Dermis microvascular lymphatic vessel endothelial cell (primary cell): ENCODE measurements around the gene SYNGR1. TPM values are rescaled to one million over a fixed set of nuclear protein-coding genes. Genes with fewer than 3 reads are reported as not detected.
A peak's percentile ranks its signal among the peaks of the same experiment; 100 is the strongest.
"Not testable (repeated sequence)": the region's sequence is repeated elsewhere in the genome, so short reads cannot be mapped to it uniquely, and the experiment has no call there.

Experiments
- DNase-seq, 2 donors: peaks; one replicate each; pipeline versions ENCODE4 v3.0.0 to v3.0.0-alpha.2; 2010; ENCODE audit warnings: low read depth in 2 of 2
- total RNA-seq: library from RNA; depleted of rRNA; stranded (reverse); fragments of >200 nt; gene quantifications from 2 replicates; pipeline ENCODE4 v1.2.1, GENCODE V29; 2014

Gene SYNGR1
- total RNA-seq, 1 donor from 2014 or later = 0.39 TPM

- peak; percentile 89 to 95 for DNase-seq
These were observed 33.2 kb upstream of the SYNGR1 start for GRCh38 chr22:39316440-39317083.

GRCh38 chr22:39317084-39317774, 32.6 kb upstream of the SYNGR1 start:
- no peak for DNase-seq

- peak in 1 of 2 donors; percentile 56 for DNase-seq
These were observed 31.9 kb upstream of the SYNGR1 start for GRCh38 chr22:39317775-39318506.

- peak in 1 of 2 donors; percentile 21 for DNase-seq
These were observed 31.1 kb upstream of the SYNGR1 start for GRCh38 chr22:39318507-39319283.

- DNase-seq = peak; percentile 99 to 100
These were observed 30.3 kb upstream of the SYNGR1 start, which contains the start of gene RPL3 for GRCh38 chr22:39319284-39320022. TSS of gene RPL3 (minus strand) at chr22:39319623. CDS start at chr22:39319597, 26 bp downstream.

GRCh38 chr22:39320616-39321029, 29.2 kb upstream of the SYNGR1 start:
- not testable (repeated sequence) for DNase-seq

GRCh38 chr22:39325392-39325932, 24.3 kb upstream of the SYNGR1 start:
- no peak for DNase-seq

- DNase-seq = no peak
These were observed 21.6 kb upstream of the SYNGR1 start for GRCh38 chr22:39327995-39328754.

- not testable (repeated sequence) for DNase-seq
These were observed 19.2 kb upstream of the SYNGR1 start for GRCh38 chr22:39330553-39330952.

- DNase-seq = peak in 1 of 2 donors; percentile 53
These were observed 17.2 kb upstream of the SYNGR1 start for GRCh38 chr22:39332441-39333064.

GRCh38 chr22:39336411-39336810, 13.4 kb upstream of the SYNGR1 start:
- no peak for DNase-seq

GRCh38 chr22:39339775-39340174, 10.0 kb upstream of the SYNGR1 start:
- DNase-seq = not testable (repeated sequence)

- DNase-seq = no peak
These were observed 8.6 kb upstream of the SYNGR1 start for GRCh38 chr22:39341179-39341578.

- peak; percentile 26 to 51 for DNase-seq
These were observed 6.3 kb upstream of the SYNGR1 start for GRCh38 chr22:39343259-39344045.

- no peak for DNase-seq
These were observed 5.8 kb upstream of the SYNGR1 start for GRCh38 chr22:39344046-39344390.

GRCh38 chr22:39345231-39345630, 4.6 kb upstream of the SYNGR1 start:
- no peak for DNase-seq

GRCh38 chr22:39348909-39349505, 784 bp upstream of the SYNGR1 start:
- DNase-seq = no peak

GRCh38 chr22:39349506-39349966, 255 bp upstream of the SYNGR1 start:
- peak in 1 of 2 donors; percentile 11 for DNase-seq
